Skeletal muscle tissue (tissue), 4 donors: ENCODE measurements around the gene TOP2A. TPM values are rescaled to one million over a fixed set of nuclear protein-coding genes. Genes with fewer than 3 reads are reported as not detected.
A peak's percentile ranks its signal among the peaks of the same experiment; 100 is the strongest.

Source experiments
- H3K27ac ChIP-seq: one replicate; pipeline ENCODE4 v1.7.0; 2013; ENCODE audit warnings: mild to moderate bottlenecking, low read depth, low read length, inconsistent platforms
- H3K27me3 ChIP-seq, 3 donors: one replicate each; pipeline ENCODE4 v1.7.0; 2013; ENCODE audit warnings: low read length in 3 of 3; ENCODE audit not compliant: control insufficient read depth in 3 of 3, insufficient read depth in 3 of 3
- H3K36me3 ChIP-seq, 3 donors: one replicate each; pipeline ENCODE4 v1.7.0; 2013; ENCODE audit warnings: low read length in 3 of 3; ENCODE audit not compliant: control insufficient read depth in 3 of 3, insufficient read depth in 3 of 3
- H3K4me1 ChIP-seq, 3 donors: one replicate each; pipeline ENCODE4 v1.7.0; 2013; ENCODE audit warnings: low read length in 3 of 3, mild to moderate bottlenecking in 3 of 3; ENCODE audit not compliant: control insufficient read depth in 3 of 3, insufficient read depth in 3 of 3
- H3K4me3 ChIP-seq, 3 donors: one replicate each; pipeline ENCODE4 v1.7.0; 2013; ENCODE audit warnings: low read length in 3 of 3
- H3K9ac ChIP-seq, 3 donors: one replicate each; pipeline ENCODE4 v1.7.0; 2013; ENCODE audit warnings: low read length in 3 of 3, mild to moderate bottlenecking in 3 of 3, moderate library complexity in 2 of 3, low read depth in 1 of 3
- H3K9me3 ChIP-seq, 3 donors: one replicate each; pipeline ENCODE4 v1.7.0; 2013; ENCODE audit warnings: low read length in 3 of 3; ENCODE audit not compliant: control insufficient read depth in 3 of 3
- total RNA-seq: library from RNA; depleted of rRNA; stranded (reverse); fragments of >200 nt; gene quantifications from one replicate; pipeline ENCODE4 v1.2.3, GENCODE V29; 2014
- donor health status: Osteomylitis.

TOP2A gene
- total RNA-seq, 1 donor from 2014 or later = 21.4 TPM

- peak overlapping the region; percentile 75 to 84 (median 81) for H3K4me3 ChIP-seq
- peaks cover 0 to 5% (median 5%) of the 10 kb centered on the region in 3 donors for H3K27me3 ChIP-seq
- peak overlapping the region; percentile 80 for H3K27ac ChIP-seq
- peaks cover 0 to 6% (median 2%) of the 10 kb centered on the region in 3 donors for H3K36me3 ChIP-seq
- H3K4me1 ChIP-seq = peaks cover 31 to 42% (median 40%) of the 10 kb centered on the region in 3 donors
- no peaks in the 10 kb centered on the region for H3K9me3 ChIP-seq
- H3K9ac ChIP-seq = peak overlapping the region; percentile 79 to 83 (median 82)
These were observed 26.5 kb upstream of the TOP2A start for GRCh38 chr17:40443988-40444899.

DNA sequence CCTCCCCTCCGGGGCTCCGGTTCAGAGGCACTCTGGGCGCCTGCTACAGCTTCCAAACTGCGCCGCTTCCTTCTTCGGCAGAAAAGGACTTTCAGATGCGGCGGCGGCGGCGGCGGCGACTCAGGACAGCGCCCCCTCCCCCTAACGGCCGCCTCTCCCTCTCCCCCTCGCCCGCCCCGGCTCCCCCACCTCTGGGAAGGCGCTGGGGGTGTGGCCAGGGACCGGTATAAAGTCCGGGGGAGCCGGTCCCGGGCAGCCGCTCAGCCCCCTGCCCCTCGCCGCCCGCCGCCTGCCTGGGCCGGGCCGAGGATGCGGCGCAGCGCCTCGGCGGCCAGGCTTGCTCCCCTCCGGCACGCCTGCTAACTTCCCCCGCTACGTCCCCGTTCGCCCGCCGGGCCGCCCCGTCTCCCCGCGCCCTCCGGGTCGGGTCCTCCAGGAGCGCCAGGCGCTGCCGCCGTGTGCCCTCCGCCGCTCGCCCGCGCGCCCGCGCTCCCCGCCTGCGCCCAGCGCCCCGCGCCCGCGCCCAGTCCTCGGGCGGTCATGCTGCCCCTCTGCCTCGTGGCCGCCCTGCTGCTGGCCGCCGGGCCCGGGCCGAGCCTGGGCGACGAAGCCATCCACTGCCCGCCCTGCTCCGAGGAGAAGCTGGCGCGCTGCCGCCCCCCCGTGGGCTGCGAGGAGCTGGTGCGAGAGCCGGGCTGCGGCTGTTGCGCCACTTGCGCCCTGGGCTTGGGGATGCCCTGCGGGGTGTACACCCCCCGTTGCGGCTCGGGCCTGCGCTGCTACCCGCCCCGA is 25.7 kb upstream of the TOP2A start, which contains the start of gene IGFBP4:
Gene IGFBP4 (plus strand): TSS at position 255 of the 792 bp plus-strand sequence. CDS start 286 bp downstream, at position 541.
- H3K27ac ChIP-seq = peak within 1 kb of the TSS; percentile 80
- peak within 1 kb of the TSS; percentile 75 to 84 (median 81) for H3K4me3 ChIP-seq
- peak within 1 kb of the TSS; percentile 79 to 83 (median 82) for H3K9ac ChIP-seq
- H3K9me3 ChIP-seq = no peaks in the 10 kb centered on the region
- H3K36me3 ChIP-seq = peaks cover 0 to 6% (median 2%) of the 10 kb centered on the region in 3 donors
- peaks cover 23 to 34% (median 32%) of the 10 kb centered on the region in 3 donors for H3K4me1 ChIP-seq
- peaks cover 0 to 5% (median 5%) of the 10 kb centered on the region in 3 donors for H3K27me3 ChIP-seq

DNA sequence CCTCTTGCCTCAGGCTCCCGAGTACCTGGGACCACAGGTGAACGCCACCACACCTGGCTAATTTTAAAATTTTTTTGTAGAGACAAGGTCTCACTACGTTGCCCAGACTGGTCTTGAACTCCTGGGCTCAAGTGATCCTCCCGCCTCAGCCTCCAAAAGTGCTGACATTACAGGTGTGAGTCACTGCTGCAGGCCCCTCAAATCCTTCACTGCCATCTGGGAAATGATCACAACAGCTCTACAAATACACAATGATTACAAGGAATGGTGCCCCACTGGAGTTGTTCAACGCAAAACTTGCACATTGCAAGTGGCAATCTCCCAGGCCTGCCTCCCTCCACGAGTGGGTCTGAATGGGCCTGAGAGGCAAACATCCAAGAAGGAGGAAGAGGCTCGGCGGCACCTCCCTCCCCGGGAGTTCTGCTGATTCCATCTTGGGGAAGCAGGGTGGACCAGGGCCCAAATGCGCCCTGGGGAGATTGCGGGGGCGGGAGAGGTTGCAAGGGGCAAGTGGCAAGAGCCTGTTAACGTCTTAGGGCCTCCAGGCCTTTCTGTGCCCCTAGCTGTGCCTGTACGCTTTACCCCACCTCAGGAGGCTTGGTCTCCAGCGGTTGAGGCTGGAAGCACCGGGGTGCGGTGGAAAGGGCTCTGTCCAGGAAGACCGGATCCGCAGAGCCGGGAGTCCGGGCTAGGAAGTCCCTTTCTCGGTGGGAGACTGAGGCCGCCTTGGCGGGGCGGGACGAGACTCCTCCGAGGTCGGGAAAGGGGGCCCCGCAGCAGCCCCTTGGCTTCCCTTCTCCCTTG is 24.9 kb upstream of the TOP2A start:
- Histone ChIP-seq H3K9me3 (no peaks in the 10 kb centered on the region), H3K27me3 (peaks cover 0 to 5% (median 5%) of the 10 kb centered on the region in 3 donors), H3K9ac (peak overlapping the region; percentile 59 to 79 (median 79)), H3K4me1 (peaks cover 15 to 26% (median 24%) of the 10 kb centered on the region in 3 donors), H3K36me3 (peaks cover 0 to 6% (median under 1%) of the 10 kb centered on the region in 3 donors), H3K4me3 (peak overlapping the region; percentile 46 to 69 (median 67)), H3K27ac (peak overlapping the region; percentile 80)

- H3K9ac ChIP-seq = no peak overlapping the region
- H3K36me3 ChIP-seq = no peaks in the 10 kb centered on the region
- H3K27me3 ChIP-seq = peaks cover 0 to 5% (median 5%) of the 10 kb centered on the region in 3 donors
- H3K4me1 ChIP-seq = peaks cover 3 to 12% (median 9%) of the 10 kb centered on the region in 3 donors
- no peaks in the 10 kb centered on the region for H3K9me3 ChIP-seq
- no peak overlapping the region for H3K27ac ChIP-seq
- no peak overlapping the region for H3K4me3 ChIP-seq
These were observed 22.5 kb upstream of the TOP2A start for GRCh38 chr17:40440166-40440565.

DNA sequence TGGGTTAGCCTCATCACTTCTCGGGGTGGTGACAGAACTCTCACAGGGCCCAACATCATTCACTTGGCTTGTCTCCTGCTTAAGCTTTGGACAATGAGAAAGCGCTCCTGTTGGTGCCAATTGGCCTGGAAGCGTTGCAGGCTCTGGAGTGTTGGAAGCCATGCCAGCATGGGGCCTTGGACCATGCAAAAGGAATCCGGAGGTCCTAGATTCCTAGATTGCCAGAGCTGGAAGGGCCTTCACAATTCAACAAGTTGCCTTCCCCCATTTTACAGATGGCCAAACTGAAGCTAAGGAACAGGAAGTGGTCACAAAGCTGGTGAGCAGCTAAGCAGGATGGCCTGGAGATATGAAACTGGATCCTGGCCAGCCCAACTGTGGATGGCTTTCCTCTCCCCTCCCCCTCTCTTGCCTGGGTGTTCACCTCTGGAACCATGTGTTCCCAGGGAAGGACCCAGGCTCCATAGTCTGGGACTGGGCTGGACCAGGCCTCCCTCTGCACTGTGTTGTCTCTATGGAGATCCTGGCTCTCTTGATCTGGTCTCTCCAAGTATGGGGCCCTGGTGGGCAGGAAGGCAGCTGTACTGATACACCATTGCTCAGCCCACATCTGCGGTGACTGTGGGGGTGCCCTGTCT is 19.5 kb upstream of the TOP2A start:
- Histone ChIP-seq H3K27ac (no peak overlapping the region), H3K9ac (no peak overlapping the region), H3K4me1 (peaks cover 10 to 11% (median 10%) of the 10 kb centered on the region in 3 donors), H3K27me3 (no peaks in the 10 kb centered on the region), H3K4me3 (no peak overlapping the region), H3K36me3 (no peaks in the 10 kb centered on the region), H3K9me3 (no peaks in the 10 kb centered on the region)

- Histone ChIP-seq H3K27me3 (no peaks in the 10 kb centered on the region), H3K27ac (no peak overlapping the region), H3K9ac (peak overlapping the region in 1 of 3 donors; percentile 14), H3K36me3 (no peaks in the 10 kb centered on the region), H3K4me1 (peaks cover 10% of the 10 kb centered on the region in 3 donors), H3K4me3 (no peak overlapping the region), H3K9me3 (no peaks in the 10 kb centered on the region)
These were observed 18.9 kb upstream of the TOP2A start for GRCh38 chr17:40436636-40437035.

DNA sequence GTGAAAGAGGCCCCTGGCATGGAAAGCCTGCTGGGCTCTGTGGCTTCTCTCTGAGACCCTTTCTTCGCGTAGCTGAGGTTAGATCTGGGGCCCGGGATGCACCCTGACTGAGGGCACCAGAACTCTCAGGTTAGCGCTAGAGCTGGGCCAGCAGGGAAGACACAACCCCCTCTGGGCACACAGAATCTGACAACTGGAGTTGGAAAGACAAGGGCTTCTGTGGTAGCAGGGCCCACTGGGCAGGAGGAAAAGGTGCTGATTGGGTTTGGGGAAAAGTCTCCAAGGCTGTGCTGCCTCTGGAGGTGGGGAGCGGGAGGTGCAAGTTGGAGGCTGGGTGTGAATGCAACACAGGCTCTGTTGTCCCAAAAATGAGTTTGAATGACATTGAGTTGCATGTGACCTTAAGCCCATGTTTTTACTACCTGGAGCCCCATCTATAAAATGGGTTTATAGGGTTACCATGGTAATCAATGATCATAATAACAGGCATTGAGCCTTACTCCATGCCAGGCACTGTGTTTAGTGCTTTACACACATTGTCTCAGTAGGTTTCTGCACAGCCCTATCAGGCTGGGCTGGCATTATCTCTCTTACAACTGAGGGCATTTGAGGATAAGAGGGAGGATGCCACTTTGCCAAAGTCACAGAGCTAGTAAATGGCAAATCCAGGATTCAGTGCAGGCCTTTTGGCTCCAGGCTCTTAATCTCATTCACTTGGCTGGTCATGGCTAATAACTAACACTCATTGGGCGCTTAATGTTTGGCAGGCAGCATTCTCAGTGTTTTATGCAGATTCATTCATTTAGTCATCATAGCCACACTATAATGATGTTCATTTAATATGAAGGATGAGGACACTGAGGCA is 16.1 kb upstream of the TOP2A start:
- H3K9me3 ChIP-seq = no peaks in the 10 kb centered on the region
- no peaks in the 10 kb centered on the region for H3K36me3 ChIP-seq
- peak overlapping the region; percentile 12 for H3K27ac ChIP-seq
- H3K4me3 ChIP-seq = no peak overlapping the region
- H3K27me3 ChIP-seq = no peaks in the 10 kb centered on the region
- peak overlapping the region in 1 of 3 donors; percentile 10 for H3K9ac ChIP-seq
- H3K4me1 ChIP-seq = peaks cover 7 to 10% (median 9%) of the 10 kb centered on the region in 3 donors

GRCh38 chr17:40432864-40433528 is 15.3 kb upstream of the TOP2A start:
- no peaks in the 10 kb centered on the region for H3K36me3 ChIP-seq
- H3K27ac ChIP-seq = peak overlapping the region; percentile 12
- no peaks in the 10 kb centered on the region for H3K9me3 ChIP-seq
- H3K4me1 ChIP-seq = peaks cover 7 to 10% (median 9%) of the 10 kb centered on the region in 3 donors
- no peak overlapping the region for H3K4me3 ChIP-seq
- no peaks in the 10 kb centered on the region for H3K27me3 ChIP-seq
- H3K9ac ChIP-seq = peak overlapping the region in 1 of 3 donors; percentile 10
